DMS53 treated with DMSO at 0.1 percent for 48 hours (cell line): ENCODE results near the gene MUC4.
"Not testable (repeated sequence)": the region's sequence is repeated elsewhere in the genome, so short reads cannot be mapped to it uniquely, and the experiment has no call there.

Source experiments
- DNase-seq: peaks from one replicate; lab custom pipeline; 2025; ENCODE audit not compliant: unreplicated experiment; lab: John Stamatoyannopoulos, UW

MUC4 gene

GRCh38 chr3:195835791-195836190 lies 24.1 kb upstream of the MUC4 start:
- no peak for DNase-seq

- no peak for DNase-seq
These were observed 23.2 kb upstream of the MUC4 start for GRCh38 chr3:195834675-195835583.

GRCh38 chr3:195829897-195830254 lies 18.1 kb upstream of the MUC4 start:
- DNase-seq: no peak

GRCh38 chr3:195828762-195829161 lies 17.0 kb upstream of the MUC4 start:
- DNase-seq: no peak

GRCh38 chr3:195825857-195826804 lies 14.4 kb upstream of the MUC4 start:
- DNase-seq: no peak

GRCh38 chr3:195825191-195825588 lies 13.5 kb upstream of the MUC4 start:
- no peak for DNase-seq

GRCh38 chr3:195824425-195825190 lies 12.9 kb upstream of the MUC4 start:
- not testable (repeated sequence) for DNase-seq

GRCh38 chr3:195823999-195824398 lies 12.3 kb upstream of the MUC4 start:
- no peak for DNase-seq

GRCh38 chr3:195823280-195823679 lies 11.6 kb upstream of the MUC4 start:
- DNase-seq: no peak

GRCh38 chr3:195822131-195822696 lies 10.5 kb upstream of the MUC4 start:
- no peak for DNase-seq

GRCh38 chr3:195821403-195822130 lies 9.8 kb upstream of the MUC4 start:
- DNase-seq: no peak

- DNase-seq: no peak
These were observed 9.2 kb upstream of the MUC4 start for GRCh38 chr3:195820901-195821300.

GRCh38 chr3:195820186-195820585 lies 8.5 kb upstream of the MUC4 start:
- no peak for DNase-seq

- DNase-seq: no peak
These were observed 6.6 kb upstream of the MUC4 start for GRCh38 chr3:195818301-195818700.

GRCh38 chr3:195817578-195818135 lies 5.9 kb upstream of the MUC4 start:
- no peak for DNase-seq

- not testable (repeated sequence) for DNase-seq
These were observed 4.7 kb upstream of the MUC4 start for GRCh38 chr3:195816276-195816913.

GRCh38 chr3:195815169-195815771 lies 3.5 kb upstream of the MUC4 start:
- no peak for DNase-seq

GRCh38 chr3:195813916-195814640 lies 2.3 kb upstream of the MUC4 start:
- no peak for DNase-seq
